SK-N-MC (cell line): ENCODE results near the gene KCNA10.

ENCODE experiments used
- EZH2 ChIP-seq: fragments of 200-600 bp; sonication (generic); IDR thresholded peaks from one replicate; pipeline ENCODE4 v1.6.1; 2017; ENCODE audit warnings: antibody characterized with exemption
- FOXP2 ChIP-seq: optimal IDR thresholded peaks from 2 replicates; pipeline ENCODE3; 2011; ENCODE audit warnings: mild to moderate bottlenecking, moderate library complexity; ENCODE audit not compliant: insufficient read depth; ENCODE audit errors: extremely low read length, control extremely low read depth
- POLR2AphosphoS5 ChIP-seq: IDR thresholded peaks from 2 replicates; pipeline ENCODE4 v1.6.1; 2012; ENCODE audit warnings: mild to moderate bottlenecking, low read depth, low read length, borderline replicate concordance

GRCh38 chr1:110515891-110516290, 3.1 kb downstream of the KCNA10 start:
- TF ChIP-seq POLR2AphosphoS5, result no peak
- TF ChIP-seq EZH2, result no peak
- TF ChIP-seq FOXP2, result no peak
